GM19025 (cell line): Measurements from ENCODE around the gene SOWAHD.
A peak's percentile ranks its signal among the peaks of the same experiment; 100 is the strongest.
"Not testable (repeated sequence)": the region's sequence is repeated elsewhere in the genome, so short reads cannot be mapped to it uniquely, and the experiment has no call there.

Experiments used
- ATAC-seq: cut with Tn5 transposase; IDR thresholded peaks from one replicate; pipeline ENCODE4 v1.9.1; 2021; ENCODE audit warnings: mild to moderate bottlenecking, low read depth, moderate library complexity; ENCODE audit not compliant: unreplicated experiment

SOWAHD gene, protein sequence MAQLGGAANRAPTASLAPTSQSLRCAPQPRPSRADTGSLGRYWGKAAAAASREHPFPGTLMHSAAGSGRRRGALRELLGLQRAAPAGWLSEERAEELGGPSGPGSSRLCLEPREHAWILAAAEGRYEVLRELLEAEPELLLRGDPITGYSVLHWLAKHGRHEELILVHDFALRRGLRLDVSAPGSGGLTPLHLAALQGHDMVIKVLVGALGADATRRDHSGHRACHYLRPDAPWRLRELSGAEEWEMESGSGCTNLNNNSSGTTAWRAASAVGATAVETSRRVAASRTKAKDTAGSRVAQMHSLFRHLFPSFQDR

DNA sequence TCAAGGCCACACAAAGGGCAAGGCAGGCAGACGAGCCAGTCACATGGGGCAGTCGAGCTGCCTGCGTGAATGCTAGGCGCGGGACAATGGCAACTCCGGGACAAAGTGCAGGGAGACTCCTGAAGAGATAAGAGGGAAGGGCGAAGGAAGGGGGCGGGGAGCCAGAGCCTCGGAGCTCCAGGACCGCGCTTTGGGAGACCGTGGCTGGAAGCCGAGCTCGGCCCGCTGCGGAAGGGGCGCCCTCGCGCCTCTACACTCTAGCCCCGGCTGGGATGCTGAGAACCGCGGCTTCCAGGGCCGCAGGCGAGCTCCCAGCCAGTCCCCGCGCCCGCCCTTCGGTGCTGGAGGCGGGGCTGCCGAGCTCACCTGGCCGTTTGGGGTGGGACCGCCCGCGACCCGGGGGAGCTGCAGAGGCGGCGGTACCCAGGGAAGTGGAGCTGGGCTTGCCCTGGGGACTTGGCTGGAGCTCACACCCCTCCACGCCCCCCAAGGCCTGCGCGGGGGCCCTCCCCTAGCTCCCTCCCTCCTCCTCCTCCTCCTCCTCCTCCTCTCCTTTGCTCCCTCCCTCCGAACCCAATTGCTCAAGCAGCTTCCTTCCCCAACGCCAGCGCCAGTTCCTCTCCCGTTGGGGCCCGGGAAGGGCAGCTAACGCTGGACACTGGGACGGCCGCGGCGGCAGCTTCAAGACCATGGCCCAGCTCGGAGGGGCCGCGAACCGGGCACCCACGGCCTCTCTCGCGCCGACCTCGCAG is at the start of gene SOWAHD:
TSS of gene SOWAHD (plus strand) at position 610 of the 752 bp plus-strand sequence. CDS start at position 690, 80 bp downstream.
- no peak for ATAC-seq

DNA sequence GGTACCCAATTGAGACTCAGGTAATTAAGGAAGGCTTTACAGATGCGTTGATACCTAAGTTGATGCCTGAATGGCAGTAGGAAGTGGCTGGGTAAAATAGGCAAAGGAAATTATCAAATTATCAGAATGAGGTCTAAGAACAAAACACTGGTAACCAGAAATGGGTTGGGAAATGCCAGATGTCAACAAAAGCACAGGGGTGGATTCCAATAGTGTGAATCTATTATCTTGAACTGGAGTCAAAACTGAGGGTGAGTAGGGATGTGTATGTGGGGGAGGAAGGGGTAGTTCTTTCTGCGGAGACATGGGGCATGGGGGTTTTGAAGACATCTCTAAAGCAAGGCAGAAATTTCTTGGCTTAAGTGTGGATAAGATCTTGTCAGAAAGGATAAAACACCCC is 49.5 kb upstream of the SOWAHD start:
- ATAC-seq, result no peak

DNA sequence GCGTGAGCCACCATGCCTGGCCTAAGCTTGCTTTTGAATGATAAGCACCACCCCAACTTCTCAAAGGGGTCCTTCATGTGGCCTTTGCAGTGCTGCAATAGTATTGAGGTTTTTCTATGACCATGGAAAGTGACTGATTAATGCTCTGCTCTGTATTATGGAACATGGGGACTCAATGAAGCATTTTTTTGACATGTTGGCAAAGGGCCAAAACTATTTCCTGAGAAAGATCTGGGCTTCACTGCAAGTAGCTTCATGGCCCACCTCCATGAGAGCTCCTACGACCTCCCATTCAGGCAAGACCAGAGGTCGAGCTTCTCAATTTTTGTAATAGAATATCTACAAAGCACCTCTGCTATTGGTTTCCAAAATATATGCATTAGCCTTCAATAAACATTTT is 48.8 kb upstream of the SOWAHD start:
- no peak for ATAC-seq

DNA sequence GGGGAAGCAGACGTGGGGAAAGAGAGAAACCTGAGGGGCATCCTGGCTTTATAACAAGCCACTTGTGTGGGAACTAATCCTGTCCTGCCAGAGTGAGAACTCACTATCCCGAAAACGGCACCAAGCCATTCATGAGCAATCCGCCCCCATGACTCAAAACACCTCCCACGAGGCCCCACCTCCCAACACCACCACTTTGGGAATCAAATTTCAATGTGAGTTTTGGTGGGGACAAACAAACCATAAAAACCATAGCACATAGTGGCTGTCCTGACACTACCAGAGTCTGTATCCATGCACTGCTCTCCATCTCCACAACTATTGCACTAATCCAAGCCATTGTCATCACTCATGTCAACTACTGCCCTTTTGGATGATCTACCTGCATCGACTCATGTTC is 36.9 kb upstream of the SOWAHD start:
- no peak for ATAC-seq

DNA sequence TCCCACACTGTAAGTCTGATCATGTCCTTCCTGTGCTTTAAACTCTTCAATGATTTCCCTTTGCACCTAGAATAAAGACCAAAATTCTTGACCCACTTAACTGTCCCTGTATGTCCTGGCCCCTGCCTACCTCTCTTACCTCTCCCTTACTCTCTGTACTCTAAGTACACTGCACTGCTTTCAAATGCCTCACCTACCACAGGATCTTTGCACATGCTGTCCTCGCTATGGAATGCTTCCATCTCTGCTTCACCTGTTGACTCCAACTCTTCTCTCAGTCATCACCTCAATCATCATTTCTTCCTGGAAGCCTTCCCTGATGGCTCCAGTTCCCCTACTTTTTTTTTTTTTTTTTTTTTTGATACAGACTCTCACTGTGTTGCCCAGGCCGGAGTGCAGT is 36.5 kb upstream of the SOWAHD start:
- no peak for ATAC-seq

DNA sequence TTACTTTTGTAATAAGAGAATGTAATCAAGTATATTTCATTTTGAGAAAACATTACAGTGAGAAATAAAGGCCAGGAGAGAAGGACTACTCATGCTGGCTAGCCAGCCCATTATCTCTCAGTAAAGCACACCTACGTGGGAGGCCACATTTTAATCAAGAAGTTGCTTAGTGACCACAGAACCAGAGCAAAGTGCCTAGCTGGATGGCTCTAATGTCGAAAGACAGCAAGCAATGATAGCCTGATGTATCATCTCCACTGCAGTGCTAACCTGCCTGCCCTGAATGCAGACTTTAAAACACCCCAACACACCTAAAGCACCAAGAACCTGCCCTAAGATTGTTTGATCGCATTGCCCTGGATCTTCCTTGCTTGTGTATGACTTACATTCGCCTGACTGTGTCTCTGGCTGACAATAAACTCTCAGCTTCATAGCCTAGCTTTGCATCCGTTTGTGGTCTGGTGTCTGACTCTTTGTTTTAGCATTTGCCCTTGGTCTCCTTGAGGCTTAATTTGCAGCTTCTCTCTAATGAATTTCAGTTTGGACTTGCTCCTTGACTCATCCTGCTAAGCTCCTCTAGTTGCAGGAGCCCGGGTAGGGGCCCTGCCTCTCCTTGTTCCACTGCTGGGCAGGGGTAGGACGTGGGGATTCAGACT is 31.4 kb upstream of the SOWAHD start:
- no peak for ATAC-seq

DNA sequence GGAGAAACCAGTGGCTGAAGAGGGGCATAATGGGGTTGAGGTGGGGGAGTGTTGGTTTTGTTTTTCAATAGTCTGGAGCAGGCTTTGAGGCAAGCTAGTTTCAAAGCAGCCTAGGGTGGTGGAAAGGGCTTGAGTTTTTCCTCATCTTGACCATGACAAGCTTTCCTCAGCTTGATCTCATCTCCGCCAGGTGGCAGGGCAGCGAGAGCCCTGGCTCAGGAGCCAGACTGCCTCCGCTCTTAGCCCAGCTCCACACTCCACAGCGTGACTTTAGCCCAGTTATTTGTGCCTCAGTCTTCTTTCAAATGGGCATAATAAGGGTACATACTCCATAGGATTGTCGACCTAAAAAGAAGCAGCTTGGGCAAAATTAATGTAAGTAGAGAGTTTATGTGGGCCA is 29.9 kb upstream of the SOWAHD start:
- ATAC-seq, result no peak

DNA sequence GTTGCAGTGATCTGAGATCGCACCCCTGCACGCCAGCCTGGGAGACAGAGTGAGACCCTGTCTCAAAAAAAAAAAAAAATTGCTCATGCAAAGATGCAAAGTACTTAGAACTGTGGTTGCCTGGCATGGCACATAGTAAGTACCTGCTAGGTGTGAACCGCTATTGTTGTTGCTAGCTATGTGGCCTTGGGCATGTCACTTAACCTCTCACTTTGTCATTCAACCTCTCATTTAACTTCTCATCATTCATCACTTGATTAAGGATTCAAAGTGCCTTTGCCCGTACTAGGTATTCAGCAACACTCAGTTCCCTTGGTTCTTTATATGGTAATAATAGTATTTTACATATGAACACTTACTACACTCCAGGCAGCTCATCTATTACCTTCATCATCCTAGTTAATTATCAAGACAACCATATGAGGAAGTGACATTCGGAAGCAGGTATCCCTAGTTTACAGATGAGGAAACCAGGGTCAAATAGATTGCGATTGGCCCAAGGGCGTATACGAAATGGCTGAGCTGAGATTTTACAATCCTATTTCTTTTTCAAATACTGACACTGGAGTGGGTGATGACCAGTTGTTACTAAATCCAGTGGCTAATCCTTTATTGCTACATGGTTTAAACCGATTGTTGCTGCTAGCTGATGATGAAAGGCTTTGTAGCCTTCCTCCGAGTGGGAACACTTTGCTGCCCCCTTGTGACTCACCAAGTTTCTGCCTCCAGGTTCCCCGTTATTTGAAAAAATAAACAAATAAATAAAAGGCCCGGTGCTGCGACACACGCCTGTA is 28.8 kb upstream of the SOWAHD start:
- no peak for ATAC-seq

DNA sequence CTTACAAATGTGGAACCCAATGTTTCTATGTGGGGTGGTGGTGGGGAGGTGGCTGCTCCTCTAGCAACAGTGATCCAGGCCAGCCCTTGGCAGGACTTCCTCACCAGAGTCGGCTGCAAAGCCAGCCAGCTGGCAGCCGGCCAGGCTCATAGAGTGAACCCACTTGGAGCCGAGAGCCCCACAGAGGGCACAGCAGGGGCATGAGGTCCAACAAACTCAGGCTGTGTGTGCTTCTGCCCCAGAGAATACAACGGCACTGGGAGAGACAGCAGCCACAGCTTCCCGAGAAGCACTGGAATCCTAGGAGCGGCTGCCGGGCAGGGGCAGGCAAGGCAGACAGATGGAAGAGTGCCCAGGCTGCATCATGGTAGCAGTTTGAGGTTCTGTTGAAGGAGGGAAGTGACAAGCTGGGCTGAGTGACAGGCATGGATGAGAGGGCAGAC is 23.5 kb upstream of the SOWAHD start:
- no peak for ATAC-seq

DNA sequence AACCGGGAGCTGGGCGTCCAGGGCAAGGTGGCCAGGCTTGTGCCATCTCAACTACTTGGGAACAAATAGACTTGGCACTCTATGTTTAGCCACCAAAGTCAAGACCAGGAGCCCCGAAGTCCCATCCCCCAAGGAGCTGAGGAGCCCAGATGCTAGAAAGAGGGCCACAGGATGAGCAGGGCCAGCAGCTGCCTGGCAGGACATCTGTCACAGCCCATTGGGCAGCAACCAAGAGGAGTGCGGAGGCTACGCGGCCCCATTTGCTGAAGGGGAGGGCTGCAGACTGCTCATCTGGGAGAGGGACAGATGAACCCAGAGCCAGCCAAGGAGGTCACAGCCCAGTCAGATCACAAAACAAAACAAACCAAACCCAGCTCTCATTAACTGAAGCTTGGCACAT is 22.9 kb upstream of the SOWAHD start:
- no peak for ATAC-seq

DNA sequence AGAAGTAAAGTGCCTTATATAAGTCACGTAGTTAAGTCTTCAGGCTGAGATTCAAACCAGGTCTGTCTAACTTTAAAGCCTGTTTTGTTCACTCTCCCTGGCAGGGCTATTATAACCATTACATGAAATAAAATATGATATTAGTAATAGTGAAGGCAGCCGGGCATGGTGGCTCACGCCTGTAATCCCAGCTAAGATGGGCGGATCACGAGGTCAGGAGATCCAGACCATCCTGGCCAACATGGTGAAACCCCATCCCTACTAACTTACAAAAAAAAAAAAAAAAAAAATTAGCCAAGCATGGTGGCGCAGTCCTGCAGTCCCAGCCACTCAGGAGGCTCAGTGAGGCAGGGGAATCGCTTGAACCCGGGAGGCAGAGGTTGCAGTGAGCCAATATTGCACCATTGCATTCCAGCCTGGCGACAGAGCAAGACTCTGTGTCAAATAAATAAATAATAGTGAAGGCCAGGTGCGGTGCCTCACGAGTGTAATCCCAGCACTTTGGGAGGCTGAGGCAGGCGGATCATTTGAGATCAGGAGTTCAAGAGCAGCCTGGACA is 22.1 kb upstream of the SOWAHD start:
- ATAC-seq, result no peak

DNA sequence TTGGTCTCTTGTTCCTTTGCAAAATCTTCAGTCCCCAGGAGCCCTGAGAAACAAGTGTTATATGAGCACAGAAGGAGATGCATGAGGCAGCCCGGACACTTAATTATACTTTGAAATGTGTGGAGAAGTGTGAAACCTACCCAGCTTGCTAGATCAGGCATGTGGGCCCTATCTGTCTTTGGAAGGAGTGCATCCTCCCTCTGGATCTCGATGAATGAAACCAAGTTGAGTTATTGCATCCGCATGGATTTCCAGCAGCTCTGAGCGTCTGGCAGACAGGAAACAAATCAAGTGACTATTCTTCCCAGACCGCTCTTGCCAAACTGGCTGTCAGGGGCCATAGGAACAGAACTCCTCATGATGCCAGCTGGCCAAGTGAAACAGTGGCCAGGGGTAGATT is 19.6 kb upstream of the SOWAHD start:
- ATAC-seq, result no peak

DNA sequence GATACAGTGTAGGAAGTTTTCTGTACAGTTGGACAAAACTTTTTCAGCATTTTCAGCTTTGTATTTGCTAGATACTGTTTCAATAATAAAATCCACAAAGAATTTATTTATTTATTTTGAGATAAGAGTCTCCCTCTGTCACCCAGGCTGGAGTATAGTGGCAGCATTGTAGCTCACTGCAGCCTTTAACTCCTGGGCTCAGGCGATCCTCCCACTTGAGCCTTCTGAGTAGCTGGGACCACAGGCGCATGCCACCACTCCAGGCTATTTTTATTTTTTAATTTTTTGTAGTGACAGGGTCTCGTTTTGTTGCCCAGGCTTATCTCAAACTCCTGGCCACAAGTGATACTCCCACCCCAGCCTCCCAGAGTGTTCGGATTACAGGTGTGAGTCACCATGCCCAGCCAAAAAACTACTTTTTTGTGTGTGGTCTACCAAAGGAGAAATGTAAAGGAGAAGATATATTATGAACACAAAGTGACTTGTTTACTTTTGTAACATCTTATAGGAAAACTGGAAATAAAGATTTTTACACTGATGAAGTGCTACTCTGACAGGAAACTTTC is 13.0 kb upstream of the SOWAHD start:
- no peak for ATAC-seq

DNA sequence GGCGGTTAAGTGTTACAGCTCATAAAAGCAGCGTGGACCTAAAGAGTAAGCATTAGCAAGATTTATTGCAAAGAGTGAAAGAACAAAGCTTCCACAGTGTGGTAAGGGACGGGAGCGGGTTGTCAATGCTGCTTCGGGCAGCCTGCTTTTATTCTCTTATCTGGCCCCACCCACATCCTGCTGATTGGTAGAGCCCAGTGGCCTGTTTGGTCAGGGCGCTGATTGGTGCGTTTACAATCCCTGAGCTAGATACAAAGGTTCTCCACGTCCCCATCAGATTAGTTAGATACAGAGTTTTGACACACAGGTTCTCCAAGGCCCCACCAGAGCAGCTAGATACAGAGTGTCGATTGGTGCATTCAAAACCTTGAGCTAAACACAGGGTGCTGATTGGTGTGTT is 8.3 kb upstream of the SOWAHD start:
- not testable (repeated sequence) for ATAC-seq

DNA sequence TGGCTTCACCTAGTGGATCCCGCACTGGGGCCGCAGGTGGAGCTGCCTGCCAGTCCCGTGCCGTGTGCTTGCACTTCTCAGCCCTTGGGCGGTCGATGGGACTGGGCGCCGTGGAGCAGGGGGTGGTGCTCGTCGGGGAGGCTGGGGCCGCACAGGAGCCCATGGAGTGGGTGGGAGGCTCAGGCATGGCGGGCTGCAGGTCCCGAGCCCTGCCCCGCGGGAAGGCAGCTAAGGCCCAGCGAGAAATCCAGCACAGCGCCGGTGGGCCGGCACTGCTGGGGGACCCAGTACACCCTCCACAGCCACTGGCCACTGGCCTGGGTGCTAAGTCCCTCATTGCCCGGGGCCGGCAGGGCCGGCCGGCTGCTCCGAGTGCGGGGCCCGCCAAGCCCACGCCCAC is 7.6 kb upstream of the SOWAHD start:
- ATAC-seq, result not testable (repeated sequence)

DNA sequence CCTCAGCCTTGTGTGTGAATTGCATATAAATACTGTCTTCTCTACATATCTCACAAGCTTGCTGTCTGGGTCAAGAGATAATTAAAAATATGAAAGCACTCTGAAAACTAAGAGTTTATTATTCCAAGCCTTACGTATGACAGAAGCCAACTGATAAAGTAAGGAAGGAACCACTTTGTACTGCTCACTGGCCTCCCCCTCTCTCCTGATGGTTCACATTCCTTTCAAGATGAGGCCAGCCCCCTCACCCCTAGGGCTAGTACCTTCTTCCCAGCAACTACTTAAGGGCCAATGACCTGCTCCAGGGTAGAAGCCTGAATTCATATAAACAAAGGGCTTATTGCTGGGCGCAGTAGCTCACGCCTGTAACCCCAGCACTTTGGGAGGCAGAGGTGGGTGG is 5.4 kb upstream of the SOWAHD start:
- ATAC-seq, result no peak

DNA sequence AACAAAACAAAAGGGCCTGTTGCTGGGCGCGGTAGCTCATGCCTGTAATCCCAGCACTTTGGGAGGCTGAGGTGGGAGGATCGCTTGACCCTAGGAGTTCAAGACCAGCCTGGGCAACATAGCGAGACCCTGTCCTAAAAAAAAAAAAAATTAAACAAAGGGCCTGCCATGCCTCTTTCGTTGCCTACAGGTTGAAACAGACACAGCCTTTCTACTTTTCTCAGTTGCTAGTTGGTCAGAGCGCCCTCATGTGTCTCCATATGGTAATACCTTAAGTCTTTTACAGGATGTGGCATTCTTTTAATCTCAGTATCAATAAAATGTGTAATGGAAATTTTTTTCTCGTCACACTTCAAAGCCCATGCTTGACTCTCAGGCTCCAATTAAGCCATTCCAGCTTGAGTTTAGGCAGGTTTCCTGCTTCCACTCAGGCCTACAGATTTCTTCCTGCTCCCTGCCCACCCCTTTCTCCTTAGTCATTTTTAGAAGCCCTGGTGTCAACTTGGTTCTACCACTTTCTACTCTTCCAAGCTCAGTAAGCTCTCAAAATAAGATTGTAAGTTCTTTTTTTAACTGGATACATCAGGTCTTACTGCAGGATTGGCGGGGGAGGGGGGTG is 4.6 kb upstream of the SOWAHD start:
- ATAC-seq, result no peak

DNA sequence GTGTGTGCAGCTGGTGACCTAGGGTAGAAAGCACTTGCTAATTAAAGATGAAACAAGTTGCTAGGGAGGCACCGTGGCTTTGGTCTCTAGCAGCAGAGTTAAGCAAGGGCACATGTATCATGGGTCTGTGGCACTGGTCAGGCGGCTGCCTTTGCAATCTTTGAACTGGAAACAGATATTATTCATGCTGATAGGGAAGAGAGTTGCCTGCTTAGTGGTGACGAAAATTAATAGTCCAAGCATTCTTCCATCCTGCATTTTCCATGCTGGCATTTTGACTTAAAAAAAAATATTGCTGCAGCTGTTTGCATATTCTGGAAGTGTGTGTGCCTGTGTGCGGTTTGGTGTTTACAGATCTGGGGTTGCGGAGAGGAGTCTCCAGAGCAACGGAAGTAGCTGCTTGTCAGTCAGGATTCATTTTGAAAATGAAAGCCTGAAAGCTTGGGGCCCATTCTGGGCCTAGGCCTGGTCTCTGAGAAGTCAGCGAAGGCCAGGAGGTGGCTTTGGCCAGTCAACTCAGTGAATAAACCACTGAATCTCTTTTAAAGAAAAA is 2.3 kb upstream of the SOWAHD start:
- ATAC-seq, result peak; percentile 51

DNA sequence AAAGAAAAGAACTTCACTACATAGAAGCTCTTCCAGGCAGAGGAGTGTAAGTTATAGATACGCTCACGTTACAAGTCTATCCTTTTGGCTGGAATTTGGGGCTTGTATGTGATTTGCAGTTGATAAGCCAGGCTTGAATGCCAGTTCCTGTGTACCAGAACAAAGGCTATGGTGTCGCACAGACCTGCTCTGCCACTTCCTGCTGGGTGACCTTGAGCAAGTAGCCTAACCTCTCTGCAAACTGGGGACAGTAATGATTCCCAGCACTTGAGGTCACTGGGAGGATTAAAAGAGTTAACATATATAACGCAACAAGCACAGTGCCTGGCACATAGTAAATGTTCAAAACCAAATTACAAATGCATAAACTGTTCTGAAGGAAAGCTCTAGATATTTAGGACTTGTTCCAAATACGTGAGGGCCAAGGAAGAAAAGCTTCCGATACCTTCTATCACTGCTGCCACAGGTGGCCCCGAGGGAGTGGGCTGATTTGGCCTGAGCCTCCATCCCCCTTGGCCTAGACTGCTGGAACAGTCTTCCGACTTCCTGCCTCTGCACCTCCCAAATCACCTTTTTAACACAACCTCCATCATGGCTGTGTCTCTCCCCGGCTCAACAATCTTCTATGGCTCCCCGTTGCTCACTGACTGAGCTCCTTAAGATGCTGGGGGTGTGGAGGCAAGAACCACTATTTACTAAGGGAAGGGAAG is 1.3 kb upstream of the SOWAHD start:
- ATAC-seq, result no peak
